Mucosa of descending colon (tissue), 3 donors: ENCODE data around the gene CNP. TPM values are rescaled to one million over a fixed set of nuclear protein-coding genes. Genes with fewer than 3 reads are reported as not detected.
"Not testable (repeated sequence)": the region's sequence is repeated elsewhere in the genome, so short reads cannot be mapped to it uniquely, and the experiment has no call there.

ENCODE experiments used
- ATAC-seq: fragments of 200-7000 bp; cut with Tn5 transposase; one replicate; pipeline ENCODE4 v1.9.1; 2020; ENCODE audit warnings: mild to moderate bottlenecking, moderate library complexity
- DNase-seq, 3 donors: peaks; one replicate each; pipeline ENCODE4 v3.0.0-alpha.2; 2020
- H3K36me3 ChIP-seq: fragments of 200-600 bp; one replicate; pipeline ENCODE4 v1.8.0; 2021; ENCODE audit warnings: low read depth, mild to moderate bottlenecking
- H3K4me1 ChIP-seq: fragments of 200-600 bp; one replicate; pipeline ENCODE4 v1.8.0; 2021; ENCODE audit warnings: low read depth, mild to moderate bottlenecking
- H3K4me3 ChIP-seq: fragments of 200-600 bp; one replicate; pipeline ENCODE4 v1.8.0; 2021; ENCODE audit warnings: mild to moderate bottlenecking
- H3K9me3 ChIP-seq: fragments of 200-600 bp; one replicate; pipeline ENCODE4 v1.8.0; 2021; ENCODE audit warnings: mild to moderate bottlenecking
- CTCF ChIP-seq: fragments of 200-600 bp; IDR thresholded peaks from one replicate; pipeline ENCODE4 v1.8.0; 2022; ENCODE audit warnings: antibody characterized with exemption, mild to moderate bottlenecking
- intact Hi-C, 2 donors: fragments of 100-400 bp; cut with DNase I in 1 of 2; cut with micrococcal nuclease in 1 of 2; formaldehyde crosslinking; loops; one replicate each; pipeline versions ENCODE4 v1.11.0 to v1.11.1; 2022; cut with DNase I, micrococcal nuclease
- total RNA-seq, 3 donors: library from RNA; stranded (reverse); fragmentation: NEBNext Ultra II Directional in 2 of 3; extraction: Animal tissue kit (Norgen Biotek cat#: 25700) in 2 of 3; gene quantifications; one replicate each; pipeline versions ENCODE4 v1.2.1 to v1.2.4, GENCODE V29; 2021 to 2023
- donor health status: DM: no; HTN: no; CAD: no; lungs with moderate emphysema.
- donor health status: DM: no; HTN: no; CAD: no.
- donor health status: DM: no; HTN: yes; CAD: no.

CNP gene
- total RNA-seq, 3 donors from 2014 or later = 44.1 to 88.0 (median 51.6) TPM

GRCh38 chr17:42016941-42017865 lies 50.6 kb downstream of the CNP start, which contains the start of gene DNAJC7:
Gene DNAJC7 (minus strand): TSS chr17:42017439. CDS start chr17:42017416, 23 bp downstream.
- H3K4me1 ChIP-seq = peaks cover 33% of the 10 kb centered on the region
- TF ChIP-seq CTCF = no peak
- no peaks in the 10 kb centered on the region for H3K9me3 ChIP-seq
- H3K4me3 ChIP-seq = peak within 1 kb of the TSS; percentile 72
- ATAC-seq (peak; percentile 95), DNase-seq (peak; percentile 91 to 96 (median 92))
- no peaks in the 10 kb centered on the region for H3K36me3 ChIP-seq
- intact Hi-C loops = no loop called here

- peak overlapping the region; percentile 72 for H3K4me3 ChIP-seq
- H3K4me1 ChIP-seq = peaks cover 32% of the 10 kb centered on the region
- intact Hi-C loops = no loop called here
- ATAC-seq (peak; percentile 30), DNase-seq (peak; percentile 51 to 63 (median 56))
- H3K36me3 ChIP-seq = no peaks in the 10 kb centered on the region
- no peaks in the 10 kb centered on the region for H3K9me3 ChIP-seq
- TF ChIP-seq CTCF = no peak
Observed at GRCh38 chr17:42017866-42018200, 51.2 kb downstream of the CNP start.

- no peak overlapping the region for H3K4me3 ChIP-seq
- intact Hi-C loops = no loop called here
- H3K36me3 ChIP-seq = no peaks in the 10 kb centered on the region
- ATAC-seq (no peak), DNase-seq (no peak)
- TF ChIP-seq CTCF = no peak
- H3K4me1 ChIP-seq = peaks cover 32% of the 10 kb centered on the region
- no peaks in the 10 kb centered on the region for H3K9me3 ChIP-seq
Observed at GRCh38 chr17:42018339-42018738, 51.7 kb downstream of the CNP start.

- intact Hi-C loops = no loop called here
- Histone ChIP-seq H3K4me3 (no peak overlapping the region), H3K9me3 (no peaks in the 10 kb centered on the region), H3K4me1 (peaks cover 32% of the 10 kb centered on the region), H3K36me3 (no peaks in the 10 kb centered on the region)
- ATAC-seq = no peak
- TF ChIP-seq CTCF = no peak
- no peak for DNase-seq
Observed at GRCh38 chr17:42018988-42019387, 52.4 kb downstream of the CNP start.

GRCh38 chr17:42019509-42020404 lies 53.2 kb downstream of the CNP start, which contains the start of gene NKIRAS2:
Gene NKIRAS2 (plus strand): TSS chr17:42020090. CDS start chr17:42021578, 1,488 bp downstream.
- peak; percentile 84 for ATAC-seq
- peak; percentile 97 for TF ChIP-seq CTCF
- Histone ChIP-seq H3K36me3 (no peaks in the 10 kb centered on the region), H3K9me3 (no peaks in the 10 kb centered on the region), H3K4me1 (peaks cover 35% of the 10 kb centered on the region), H3K4me3 (peak within 1 kb of the TSS; percentile 94)
- intact Hi-C loops = no loop called here
- peak; percentile 95 to 98 (median 97) for DNase-seq

- H3K4me1 ChIP-seq = peaks cover 36% of the 10 kb centered on the region
- peak in 1 of 3 donors; percentile 33 for DNase-seq
- ATAC-seq, H3K4me3 ChIP-seq, intact Hi-C loops, H3K9me3 ChIP-seq, H3K36me3 ChIP-seq: not testable (repeated sequence)
Observed at GRCh38 chr17:42020845-42021244, 54.2 kb downstream of the CNP start.
